Measurements from ENCODE around the gene GNLY.

GNLY gene

GRCh38 chr2:85740193-85740592, 46.0 kb downstream of the GNLY start:
- no peak for TF ChIP-seq ZNF274 (IDR thresholded peaks at IDR 0.05; ENCODE audit: low read depth, low read length)

GRCh38 chr2:85741211-85741832, 47.2 kb downstream of the GNLY start:
- no peak for TF ChIP-seq ZNF274 (IDR thresholded peaks at IDR 0.05; ENCODE audit: low read depth, low read length)
- no peak overlapping the region for H3K4me3 ChIP-seq (ENCODE audit: low read length)

More at GRCh38 chr2:85740193-85740592, 46.0 kb downstream of the GNLY start:
- H3K4me3 ChIP-seq (ENCODE audit: low read length) = no peak overlapping the region

DNA sequence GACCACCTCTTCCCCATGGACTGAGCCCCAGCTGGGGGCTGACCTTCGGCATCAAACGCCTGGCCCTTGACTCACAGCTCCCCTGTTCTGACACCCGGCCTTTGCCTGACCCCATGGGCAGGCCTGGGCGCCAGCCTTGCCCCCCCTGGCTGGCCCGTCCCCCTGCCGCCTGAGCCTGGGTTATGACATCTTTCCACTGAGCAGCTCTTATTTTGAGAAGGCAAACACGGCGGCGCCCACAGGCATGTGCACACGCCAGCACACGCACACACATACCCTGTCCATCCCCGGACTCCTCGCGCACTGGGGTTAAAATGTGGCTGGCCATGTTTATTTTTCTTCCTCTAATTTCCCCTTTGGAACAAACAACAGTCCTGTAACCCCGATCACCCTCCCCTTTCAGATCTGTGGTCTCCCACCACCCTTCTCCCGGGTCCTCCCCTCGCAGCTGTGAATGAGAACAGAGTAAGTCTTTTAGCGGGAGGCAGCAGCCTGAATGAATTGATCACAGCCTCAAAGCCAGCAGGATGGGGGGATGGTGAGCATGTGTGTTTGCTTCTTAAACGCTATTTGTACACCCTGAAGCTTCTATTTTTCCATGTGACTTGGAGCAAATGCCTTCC, 47.8 kb downstream of the GNLY start:
- H3K4me3 ChIP-seq (ENCODE audit: low read length) = no peak overlapping the region

GRCh38 chr2:85743304-85743978, 49.3 kb downstream of the GNLY start:
- no peak overlapping the region for H3K4me3 ChIP-seq (ENCODE audit: low read length)
- no peak for TF ChIP-seq ZNF274 (IDR thresholded peaks at IDR 0.05; ENCODE audit: low read depth, low read length)

More for the DNA sequence above, 47.8 kb downstream of the GNLY start:
- no peak for TF ChIP-seq ZNF274 (IDR thresholded peaks at IDR 0.05; ENCODE audit: low read depth, low read length)

DNA sequence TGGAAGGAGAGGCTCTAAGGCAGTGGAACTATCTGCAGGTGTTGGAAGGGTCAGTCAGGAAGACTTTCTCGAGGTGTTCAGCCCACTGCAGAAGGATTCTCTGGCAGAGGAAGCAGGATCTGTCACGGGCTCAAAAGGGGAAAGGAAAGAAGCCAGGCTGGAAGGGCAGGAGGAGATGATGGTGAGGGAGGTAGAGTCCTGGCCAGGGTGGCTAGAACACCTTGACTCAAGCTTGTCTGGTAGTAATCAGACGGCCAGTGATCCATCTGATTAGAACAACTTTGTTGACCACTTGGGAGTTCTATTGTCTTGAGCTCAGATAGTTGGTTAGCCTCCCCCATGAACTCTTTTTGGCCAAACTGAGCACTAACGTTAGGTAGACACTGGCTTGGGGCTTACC, 49.9 kb downstream of the GNLY start:
- no peak overlapping the region for H3K4me3 ChIP-seq (ENCODE audit: low read length)
- TF ChIP-seq ZNF274 (IDR thresholded peaks at IDR 0.05; ENCODE audit: low read depth, low read length) = no peak

- no peak overlapping the region for H3K4me3 ChIP-seq (ENCODE audit: low read length)
- no peak for TF ChIP-seq ZNF274 (IDR thresholded peaks at IDR 0.05; ENCODE audit: low read depth, low read length)
These were observed 50.8 kb downstream of the GNLY start for GRCh38 chr2:85744741-85745601.

GRCh38 chr2:85745619-85746018, 51.5 kb downstream of the GNLY start:
- TF ChIP-seq ZNF274 (IDR thresholded peaks at IDR 0.05; ENCODE audit: low read depth, low read length) = no peak
- no peak overlapping the region for H3K4me3 ChIP-seq (ENCODE audit: low read length)

DNA sequence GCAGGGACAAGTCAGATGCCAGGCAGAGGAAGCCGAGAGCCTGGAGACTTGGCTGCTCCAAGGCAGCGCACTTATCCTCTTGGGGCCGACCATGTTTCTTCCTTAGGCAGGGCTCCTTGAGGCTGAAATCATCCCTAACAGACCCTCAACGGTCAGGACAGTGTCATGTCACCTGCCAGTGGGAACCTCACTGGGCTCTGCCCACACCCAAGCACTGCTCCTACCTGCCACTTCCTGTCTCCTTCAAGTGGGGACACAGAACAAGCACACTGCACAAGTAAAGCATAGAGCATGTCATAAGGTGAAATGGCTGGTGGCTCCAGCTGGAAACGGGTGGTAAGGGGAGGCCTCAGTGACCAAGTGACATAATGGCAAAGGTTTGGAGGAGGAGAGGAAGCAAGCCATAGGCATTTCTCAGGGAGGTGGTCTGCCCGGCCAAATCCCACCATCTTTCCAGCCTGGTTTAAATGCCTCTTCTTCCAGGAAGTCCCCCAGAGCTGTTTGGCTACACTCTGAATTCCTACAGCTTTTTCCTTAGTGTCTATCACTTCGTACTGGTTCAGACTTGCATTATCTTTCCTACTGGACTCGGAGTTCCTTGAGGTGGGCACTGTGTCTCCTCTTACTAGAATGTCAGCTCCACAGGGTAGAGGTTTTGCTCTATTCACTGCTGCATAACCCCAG, 52.3 kb downstream of the GNLY start:
- no peak for TF ChIP-seq ZNF274 (IDR thresholded peaks at IDR 0.05; ENCODE audit: low read depth, low read length)
- no peak overlapping the region for H3K4me3 ChIP-seq (ENCODE audit: low read length)

DNA sequence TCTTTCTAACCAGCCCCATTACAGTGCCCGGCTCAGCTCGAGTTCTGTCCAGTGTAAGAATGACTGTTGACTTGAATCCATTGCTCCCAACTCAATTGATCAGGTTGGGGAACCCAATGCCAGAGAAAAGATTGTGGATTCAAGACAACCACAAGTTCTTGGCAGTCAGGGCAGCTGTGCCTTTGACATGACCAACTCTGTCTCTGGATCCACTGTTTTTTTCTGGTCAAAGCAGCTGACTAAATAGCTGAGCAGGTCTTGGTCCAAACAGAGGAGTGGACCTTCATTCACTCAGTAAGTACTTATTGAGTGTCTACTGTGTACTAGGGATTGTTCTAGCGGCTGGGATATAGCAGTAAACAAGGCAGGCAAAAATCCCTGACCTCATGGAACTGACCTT, 53.3 kb downstream of the GNLY start:
- H3K4me3 ChIP-seq (ENCODE audit: low read length) = no peak overlapping the region
- TF ChIP-seq ZNF274 (IDR thresholded peaks at IDR 0.05; ENCODE audit: low read depth, low read length) = no peak

GRCh38 chr2:85748039-85748734, 54.0 kb downstream of the GNLY start:
- TF ChIP-seq ZNF274 (IDR thresholded peaks at IDR 0.05; ENCODE audit: low read depth, low read length) = no peak
- no peak overlapping the region for H3K4me3 ChIP-seq (ENCODE audit: low read length)

Measured in GM08714 (cell line).